HT-29 (cell line): ENCODE results near the gene ARHGEF6. TPM values are rescaled to one million over a fixed set of nuclear protein-coding genes. Genes with fewer than 3 reads are reported as not detected.
A peak's percentile ranks its signal among the peaks of the same experiment; 100 is the strongest.

Source experiments
- DNase-seq: peaks from one replicate; pipeline ENCODE4 v3.0.0-alpha.2; 2015; ENCODE audit warnings: low spot score
- total RNA-seq: library from RNA; depleted of rRNA; stranded (reverse); fragments of >200 nt; shearing (Covaris generic); gene quantifications from 2 replicates; pipeline ENCODE4 v1.2.3, GENCODE V29; 2014

The ARHGEF6 gene
- total RNA-seq, 1 experiment from 2014 or later = not detected

- DNase-seq = no peak
These were observed 33.4 kb downstream of the ARHGEF6 start for GRCh38 chrX:136747003-136747986.

- DNase-seq = no peak
These were observed 35.2 kb downstream of the ARHGEF6 start for GRCh38 chrX:136745215-136746173.

GRCh38 chrX:136742721-136743379, 37.9 kb downstream of the ARHGEF6 start:
- DNase-seq = no peak

- no peak for DNase-seq
These were observed 42.5 kb downstream of the ARHGEF6 start for GRCh38 chrX:136738049-136738729.

GRCh38 chrX:136736690-136737089, 44.0 kb downstream of the ARHGEF6 start:
- no peak for DNase-seq

GRCh38 chrX:136735601-136736000, 45.1 kb downstream of the ARHGEF6 start:
- no peak for DNase-seq

- DNase-seq = no peak
These were observed 47.1 kb downstream of the ARHGEF6 start for GRCh38 chrX:136733613-136734012.

- no peak for DNase-seq
These were observed 48.9 kb downstream of the ARHGEF6 start for GRCh38 chrX:136731798-136732197.

GRCh38 chrX:136731207-136731782, 49.4 kb downstream of the ARHGEF6 start:
- DNase-seq = no peak

GRCh38 chrX:136728393-136728792, 52.3 kb downstream of the ARHGEF6 start:
- no peak for DNase-seq

- DNase-seq = peak; percentile 9
These were observed 55.2 kb downstream of the ARHGEF6 start for GRCh38 chrX:136725441-136726104.

- DNase-seq = no peak
These were observed 62.6 kb downstream of the ARHGEF6 start for GRCh38 chrX:136718091-136718490.

GRCh38 chrX:136714626-136715599, 65.8 kb downstream of the ARHGEF6 start:
- DNase-seq = no peak

- DNase-seq = no peak
These were observed 68.0 kb downstream of the ARHGEF6 start for GRCh38 chrX:136712650-136713310.

GRCh38 chrX:136711147-136711546, 69.6 kb downstream of the ARHGEF6 start:
- DNase-seq = peak; percentile 29

- DNase-seq = no peak
These were observed 70.3 kb downstream of the ARHGEF6 start for GRCh38 chrX:136710325-136710951.

GRCh38 chrX:136708348-136708747, 72.4 kb downstream of the ARHGEF6 start:
- peak; percentile 37 for DNase-seq

- DNase-seq = no peak
These were observed 83.6 kb downstream of the ARHGEF6 start for GRCh38 chrX:136697156-136697555.
